Mesenchymal stem cell (in vitro differentiated cells and primary cell): ENCODE measurements around the gene PGK1.
"Not testable (repeated sequence)": the region's sequence is repeated elsewhere in the genome, so short reads cannot be mapped to it uniquely, and the experiment has no call there.

Experiments used
- DNase-seq: peaks from one replicate; pipeline ENCODE4 v3.0.0-alpha.2; 2013
- H2AFZ ChIP-seq: one replicate; pipeline ENCODE4 v1.6.1; 2013; ENCODE audit warnings: low read depth, mild to moderate bottlenecking, control low read depth, inconsistent platforms, low read length, moderate library complexity
- H2AK5ac ChIP-seq: 2 replicates; pipeline ENCODE4 v1.6.1; 2013; ENCODE audit warnings: low read length, moderate library complexity, mild to moderate bottlenecking, inconsistent platforms; ENCODE audit not compliant: severe bottlenecking
- H2BK120ac ChIP-seq: one replicate; pipeline ENCODE4 v1.6.1; 2013; ENCODE audit warnings: low read depth, mild to moderate bottlenecking, inconsistent platforms, low read length, moderate library complexity
- H2BK12ac ChIP-seq, 2 experiments: one replicate each; pipeline ENCODE4 v1.6.1; 2013; ENCODE audit warnings: inconsistent platforms in 2 of 2, low read length in 2 of 2, mild to moderate bottlenecking in 2 of 2, moderate library complexity in 2 of 2, control low read depth in 1 of 2
- H2BK15ac ChIP-seq: one replicate; pipeline ENCODE4 v1.6.1; 2013; ENCODE audit warnings: mild to moderate bottlenecking, low read depth, inconsistent platforms; ENCODE audit not compliant: poor library complexity, severe bottlenecking
- H2BK5ac ChIP-seq: 2 replicates; pipeline ENCODE4 v1.6.1; 2013; ENCODE audit warnings: low read depth, mild to moderate bottlenecking, low read length, control low read depth, inconsistent platforms; ENCODE audit not compliant: poor library complexity, severe bottlenecking
- H3K14ac ChIP-seq, 2 experiments: one replicate each; pipeline ENCODE4 v1.6.1; 2013; ENCODE audit warnings: inconsistent platforms in 2 of 2, low read length in 2 of 2, control low read depth in 1 of 2, mild to moderate bottlenecking in 1 of 2, moderate library complexity in 1 of 2
- H3K18ac ChIP-seq, 2 experiments: one replicate each; pipeline ENCODE4 v1.6.1; 2013; ENCODE audit warnings: inconsistent platforms in 2 of 2, low read length in 2 of 2, control low read depth in 1 of 2, low read depth in 1 of 2, mild to moderate bottlenecking in 1 of 2
- H3K23ac ChIP-seq, 2 experiments: one replicate each; pipeline ENCODE4 v1.6.1; 2013; ENCODE audit warnings: inconsistent platforms in 2 of 2, low read length in 2 of 2, mild to moderate bottlenecking in 2 of 2, moderate library complexity in 2 of 2, control low read depth in 1 of 2
- H3K27ac ChIP-seq: 2 replicates; pipeline ENCODE4 v1.5.1; 2013; ENCODE audit warnings: mild to moderate bottlenecking, moderate library complexity, low read length, control low read depth, inconsistent platforms; ENCODE audit not compliant: poor library complexity, severe bottlenecking
- H3K27me3 ChIP-seq, 2 experiments: 2 replicates each; pipeline versions ENCODE4 v1.6.1 to v1.7.0; 2013; ENCODE audit warnings: low read length in 2 of 2, mild to moderate bottlenecking in 2 of 2, moderate library complexity in 2 of 2, control low read depth in 1 of 2, inconsistent platforms in 1 of 2; ENCODE audit not compliant: control insufficient read depth in 1 of 2, insufficient read depth in 1 of 2
- H3K36me3 ChIP-seq, 2 experiments: 2 replicates each; pipeline versions ENCODE4 v1.6.1 to v1.7.0; 2013; ENCODE audit warnings: low read length in 2 of 2, control low read depth in 1 of 2, inconsistent platforms in 1 of 2, low read depth in 1 of 2, mild to moderate bottlenecking in 1 of 2; ENCODE audit not compliant: insufficient read depth in 2 of 2, control insufficient read depth in 1 of 2
- H3K4ac ChIP-seq, 2 experiments: one replicate each; pipeline ENCODE4 v1.6.1; 2013; ENCODE audit warnings: inconsistent platforms in 2 of 2, low read length in 2 of 2, mild to moderate bottlenecking in 2 of 2, moderate library complexity in 2 of 2, control low read depth in 1 of 2, low read depth in 1 of 2
- H3K4me1 ChIP-seq: 2 replicates; pipeline ENCODE4 v1.6.1; 2013; ENCODE audit warnings: low read depth, low read length, control low read depth; ENCODE audit not compliant: control insufficient read depth, insufficient read depth
- H3K4me2 ChIP-seq: 2 replicates; pipeline ENCODE4 v1.6.1; 2013; ENCODE audit warnings: low read length, mild to moderate bottlenecking, inconsistent platforms; ENCODE audit not compliant: poor library complexity, severe bottlenecking
- H3K4me3 ChIP-seq, 2 experiments: 2 replicates each; pipeline versions ENCODE4 v1.5.1 to v1.7.0; 2013; ENCODE audit warnings: low read length in 2 of 2, mild to moderate bottlenecking in 2 of 2, control low read depth in 1 of 2, low read depth in 1 of 2; ENCODE audit not compliant: insufficient read depth in 1 of 2
- H3K79me1 ChIP-seq: replicated peaks from 2 replicates; pipeline ENCODE4 v1.6.1; 2013; ENCODE audit warnings: mild to moderate bottlenecking, control low read depth, low read length, inconsistent platforms; ENCODE audit not compliant: poor library complexity, severe bottlenecking
- H3K9ac ChIP-seq: 2 replicates; pipeline ENCODE4 v1.7.0; 2013; ENCODE audit warnings: mild to moderate bottlenecking, low read length, moderate library complexity
- H3K9me3 ChIP-seq: 2 replicates; pipeline ENCODE4 v1.7.0; 2013; ENCODE audit warnings: mild to moderate bottlenecking, low read length; ENCODE audit not compliant: control insufficient read depth
- H4K8ac ChIP-seq: one replicate; pipeline ENCODE4 v1.6.1; 2013; ENCODE audit warnings: inconsistent platforms, mild to moderate bottlenecking, low read length, moderate library complexity
- H4K91ac ChIP-seq: one replicate; pipeline ENCODE4 v1.6.1; 2013; ENCODE audit warnings: mild to moderate bottlenecking, low read length, inconsistent platforms
- WGBS: methylation state at CpG from one replicate; pipeline ENCODE4 v1.1.7; 2013; ENCODE audit warnings: mixed read lengths; 5-methylcytosine and 5-hydroxymethylcytosine counted together

The PGK1 gene

GRCh38 chrX:78066110-78066509, 37.9 kb upstream of the PGK1 start:
- Histone ChIP-seq H2BK15ac (no peak overlapping the region), H2AK5ac (no peak overlapping the region), H3K27me3 (no peaks in the 10 kb centered on the region), H3K4me3 (no peak overlapping the region), H3K79me1 (no peaks in the 10 kb centered on the region), H2BK5ac (no peak overlapping the region), H3K4me1 (no peaks in the 10 kb centered on the region), H3K36me3 (no peaks in the 10 kb centered on the region), H2BK120ac (no peak overlapping the region), H4K8ac (no peak overlapping the region), H3K9ac (no peak overlapping the region), H3K23ac (no peak overlapping the region), H3K14ac (no peak overlapping the region), H3K4ac (no peak overlapping the region), H2AFZ (no peak overlapping the region), H3K4me2 (no peak overlapping the region), H3K18ac (no peak overlapping the region), H2BK12ac (no peak overlapping the region), H3K9me3 (peaks cover 7% of the 10 kb centered on the region), H3K27ac (no peak overlapping the region), H4K91ac (no peak overlapping the region)
- DNase-seq: no peak
- WGBS: 60% methylated on average over 1 of the region's 1 CpG

GRCh38 chrX:78071331-78071730, 32.7 kb upstream of the PGK1 start:
- Histone ChIP-seq H2BK5ac (no peak overlapping the region), H3K79me1 (no peaks in the 10 kb centered on the region), H3K4me3 (no peak overlapping the region), H2AK5ac (no peak overlapping the region), H2BK15ac (no peak overlapping the region), H3K27ac (no peak overlapping the region), H3K4me1 (no peaks in the 10 kb centered on the region), H4K91ac (no peak overlapping the region), H3K23ac (no peak overlapping the region), H3K9me3 (peaks cover 15% of the 10 kb centered on the region), H2AFZ (no peak overlapping the region), H3K4me2 (no peak overlapping the region), H2BK12ac (no peak overlapping the region), H3K27me3 (no peaks in the 10 kb centered on the region), H3K9ac (no peak overlapping the region), H3K18ac (no peak overlapping the region), H2BK120ac (no peak overlapping the region), H4K8ac (no peak overlapping the region), H3K36me3 (no peaks in the 10 kb centered on the region), H3K4ac (no peak overlapping the region), H3K14ac (no peak overlapping the region)
- no CpG with 5 or more reads among the region's 3 CpGs for WGBS
- no peak for DNase-seq

- not testable (repeated sequence) for H2BK12ac ChIP-seq, H3K18ac ChIP-seq, H2BK15ac ChIP-seq, H3K36me3 ChIP-seq, H2BK120ac ChIP-seq, H3K4me2 ChIP-seq, H4K91ac ChIP-seq, H3K79me1 ChIP-seq, H3K23ac ChIP-seq, H3K4me3 ChIP-seq, H3K4me1 ChIP-seq, H3K27ac ChIP-seq, H3K4ac ChIP-seq, H3K27me3 ChIP-seq, H2AK5ac ChIP-seq, H4K8ac ChIP-seq, H2AFZ ChIP-seq, H3K14ac ChIP-seq, DNase-seq, H3K9ac ChIP-seq, H2BK5ac ChIP-seq
- 95% methylated on average over 11 of the region's 14 CpGs for WGBS
- peaks cover 15% of the 10 kb centered on the region for H3K9me3 ChIP-seq
These were observed 30.6 kb upstream of the PGK1 start for GRCh38 chrX:78073147-78074077.

DNA sequence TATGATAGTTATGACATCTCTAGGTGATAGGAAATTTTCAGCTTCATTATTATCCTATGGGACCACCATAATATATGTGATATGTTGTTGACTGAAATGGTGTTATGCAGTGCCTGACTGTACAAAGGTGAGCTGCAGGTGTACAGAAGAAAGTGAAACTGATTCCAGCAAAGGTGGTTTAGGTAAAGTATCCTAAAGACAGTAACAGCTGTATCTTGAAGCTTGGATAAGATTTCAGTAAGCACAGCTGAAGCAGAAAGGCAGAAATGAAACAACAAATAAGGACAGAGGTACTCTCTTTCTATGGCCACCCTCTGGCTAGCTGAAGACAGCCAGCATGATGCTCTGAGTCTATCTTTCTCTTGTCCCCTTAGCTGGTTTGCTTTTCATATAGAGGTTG, 30.0 kb upstream of the PGK1 start:
- H3K79me1 ChIP-seq: no peaks in the 10 kb centered on the region
- no peak overlapping the region for H2BK120ac ChIP-seq
- H3K23ac ChIP-seq: no peak overlapping the region
- no peak overlapping the region for H2BK15ac ChIP-seq
- no peak overlapping the region for H3K4me2 ChIP-seq
- H4K8ac ChIP-seq: no peak overlapping the region
- no peak for DNase-seq
- H2BK12ac ChIP-seq: no peak overlapping the region
- H3K9me3 ChIP-seq: peaks cover 11% of the 10 kb centered on the region
- H2AK5ac ChIP-seq: no peak overlapping the region
- no peaks in the 10 kb centered on the region for H3K36me3 ChIP-seq
- H3K4me3 ChIP-seq: no peak overlapping the region
- no peak overlapping the region for H3K4ac ChIP-seq
- H3K18ac ChIP-seq: no peak overlapping the region
- H4K91ac ChIP-seq: no peak overlapping the region
- H3K27ac ChIP-seq: no peak overlapping the region
- H3K4me1 ChIP-seq: no peaks in the 10 kb centered on the region
- H3K14ac ChIP-seq: no peak overlapping the region
- H3K27me3 ChIP-seq: no peaks in the 10 kb centered on the region
- no peak overlapping the region for H2AFZ ChIP-seq
- H3K9ac ChIP-seq: no peak overlapping the region
- H2BK5ac ChIP-seq: no peak overlapping the region
